AG08396 (cell line): ENCODE measurements around the gene NQO2.

Source experiments
- DNase-seq: peaks from one replicate; pipeline ENCODE4 v3.0.0; 2012; ENCODE audit warnings: low spot score, mixed read lengths

NQO2 gene, protein sequence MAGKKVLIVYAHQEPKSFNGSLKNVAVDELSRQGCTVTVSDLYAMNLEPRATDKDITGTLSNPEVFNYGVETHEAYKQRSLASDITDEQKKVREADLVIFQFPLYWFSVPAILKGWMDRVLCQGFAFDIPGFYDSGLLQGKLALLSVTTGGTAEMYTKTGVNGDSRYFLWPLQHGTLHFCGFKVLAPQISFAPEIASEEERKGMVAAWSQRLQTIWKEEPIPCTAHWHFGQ

DNA sequence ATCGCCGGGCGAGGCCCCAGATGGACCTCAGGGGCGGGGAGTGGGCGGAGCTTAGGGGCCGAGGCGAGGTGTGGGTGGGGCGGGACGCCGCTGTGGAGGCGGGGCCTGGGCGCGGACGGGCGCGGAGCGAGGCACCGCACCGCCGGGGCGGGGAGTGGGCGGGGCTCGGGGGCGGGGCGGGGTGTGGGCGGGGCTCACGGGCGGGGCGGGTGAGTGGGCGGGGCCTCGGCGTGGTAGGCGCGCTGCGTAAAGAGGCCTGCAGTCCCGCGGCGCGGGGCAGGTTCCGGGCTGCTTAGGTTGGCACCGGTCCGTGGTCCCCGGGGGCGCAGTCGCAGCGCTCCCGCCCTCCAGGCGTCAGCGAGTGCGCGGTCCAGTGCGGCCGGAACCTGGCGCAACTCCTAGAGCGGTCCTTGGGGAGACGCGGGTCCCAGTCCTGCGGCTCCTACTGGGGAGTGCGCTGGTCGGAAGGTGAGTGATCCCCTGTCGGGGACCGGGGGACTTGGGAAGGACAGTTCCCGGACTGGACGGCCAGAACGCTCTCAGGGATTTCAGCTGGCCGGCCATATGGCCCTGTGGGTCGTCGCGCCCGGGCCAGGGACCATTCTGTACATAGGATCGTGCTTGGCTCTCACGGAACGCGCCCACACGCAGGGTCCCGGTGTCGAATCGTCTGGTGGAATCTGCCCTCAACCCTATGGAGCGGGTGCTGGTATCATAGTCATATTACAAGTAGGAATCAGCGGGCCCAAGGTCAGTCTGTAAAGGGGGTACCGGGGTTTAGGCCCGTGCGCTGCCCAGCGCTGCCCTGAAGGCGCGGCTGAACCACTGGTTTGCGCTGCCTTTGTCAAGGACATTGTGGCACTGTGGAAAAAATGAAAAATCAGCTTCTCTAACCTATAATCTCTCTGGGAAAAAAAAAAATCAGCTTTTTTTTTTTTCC lies at the start of gene NQO2:
TSS of gene NQO2 (plus strand) at position 277 of the 940 bp plus-strand sequence. CDS start 6,659 bp downstream, outside the sequence.
- peak; percentile 99 for DNase-seq

- DNase-seq: no peak
Observed at GRCh38 chr6:2950713-2951112, 49.0 kb upstream of the NQO2 start.

DNA sequence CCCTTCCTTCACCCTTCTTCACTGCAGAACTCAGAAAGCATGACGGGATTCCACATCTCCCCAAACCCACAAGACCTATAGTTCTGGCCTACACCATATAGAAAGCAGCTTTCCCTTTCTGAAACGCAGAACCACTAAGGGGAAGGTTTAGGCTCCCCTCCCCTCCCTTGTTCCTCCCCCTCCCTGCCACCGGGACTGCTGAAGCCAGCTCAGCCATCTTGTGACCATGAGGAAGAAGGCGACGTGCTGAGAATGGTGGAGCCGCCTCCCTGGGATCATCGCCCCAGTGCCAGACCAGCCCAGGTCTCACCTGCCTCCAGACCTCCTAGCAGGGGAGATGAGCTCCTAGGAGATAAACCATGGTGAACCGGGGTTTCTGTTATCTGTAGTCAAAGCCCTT lies 48.0 kb upstream of the NQO2 start:
- no peak for DNase-seq

GRCh38 chr6:2952557-2953095 lies 47.1 kb upstream of the NQO2 start:
- DNase-seq: peak; percentile 85

DNA sequence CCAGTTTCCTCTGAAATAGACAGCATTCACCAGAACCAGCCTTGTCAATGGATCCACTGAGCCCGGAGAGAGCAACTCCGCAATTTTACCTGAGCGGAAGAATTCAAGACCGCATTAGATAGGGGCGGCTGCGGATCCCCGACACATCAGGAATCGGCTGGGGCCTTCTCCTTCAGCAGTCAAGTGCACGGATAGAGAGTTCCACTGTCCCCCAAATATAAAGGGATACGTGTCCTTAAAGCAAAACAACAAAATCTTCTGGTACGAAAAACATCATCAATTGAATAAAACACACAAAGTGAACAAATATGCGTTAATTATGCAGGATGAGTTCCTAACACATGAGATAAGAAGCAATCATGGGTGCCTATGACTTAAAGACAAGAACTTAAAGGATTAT lies 46.6 kb upstream of the NQO2 start:
- no peak for DNase-seq

DNA sequence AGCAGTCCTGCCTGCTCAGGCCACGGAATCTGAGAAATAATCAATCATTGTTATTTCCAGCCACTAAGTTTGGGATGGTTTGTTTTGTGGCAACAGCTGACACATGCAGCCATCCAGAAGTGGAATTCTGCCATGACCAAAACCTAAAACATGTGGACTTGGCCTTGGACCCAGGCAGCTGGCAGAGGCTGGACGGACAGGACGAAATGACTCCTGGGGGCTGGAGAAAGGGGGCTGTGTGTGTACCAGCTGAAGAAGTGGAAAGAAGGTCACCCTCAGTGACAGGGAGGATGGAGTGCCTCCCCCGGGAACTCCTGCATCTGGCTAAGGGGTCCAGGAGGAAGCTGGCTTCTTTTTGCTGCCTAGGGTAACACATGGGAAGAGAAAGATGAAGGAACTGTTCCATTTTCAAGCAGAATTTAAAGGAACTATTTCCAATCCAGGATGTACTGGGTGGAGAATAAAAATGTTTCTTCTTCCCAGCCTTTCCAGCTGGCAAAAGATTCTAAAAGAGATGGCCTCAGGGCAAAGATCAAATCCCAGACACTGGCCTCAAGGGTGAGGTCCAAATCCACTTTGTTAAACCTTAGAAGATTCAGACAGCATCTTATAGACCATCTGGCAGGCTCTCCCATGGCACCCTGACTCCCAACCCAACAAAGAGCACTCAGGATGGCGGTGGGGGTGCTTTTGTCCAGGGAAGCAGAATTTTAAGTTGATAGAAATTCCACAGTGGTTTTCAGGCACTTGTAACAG lies 42.6 kb upstream of the NQO2 start:
- no peak for DNase-seq

DNA sequence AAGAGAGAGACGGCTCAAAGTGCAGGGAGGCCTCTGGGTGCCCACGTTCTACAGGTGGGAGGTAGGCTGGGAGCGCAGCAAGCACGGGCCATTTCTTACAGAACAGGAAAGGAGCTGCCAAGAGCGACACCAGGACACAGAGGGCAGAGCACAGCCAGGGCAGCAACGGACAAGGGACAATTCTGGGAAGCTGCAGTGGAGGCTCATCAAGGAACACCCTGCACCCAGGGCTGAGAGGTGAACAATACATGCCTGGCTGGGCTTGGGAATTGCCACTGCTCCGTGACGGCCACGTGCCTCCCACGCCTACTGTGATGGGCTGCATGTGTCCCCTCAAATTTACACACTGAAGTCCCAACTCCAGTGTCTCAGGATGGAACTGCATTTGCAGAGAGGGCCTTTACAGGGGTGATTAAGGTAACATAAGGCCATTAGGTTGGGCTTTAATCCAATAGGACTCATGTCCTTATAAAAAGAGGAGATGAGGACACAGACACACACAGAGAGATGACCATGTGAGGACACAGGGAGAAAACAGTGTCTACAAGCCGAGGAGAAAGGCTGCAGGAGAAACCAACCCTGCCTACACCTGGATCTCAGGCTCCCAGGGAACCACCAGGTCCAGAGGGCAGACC lies 41.9 kb upstream of the NQO2 start:
- no peak for DNase-seq

DNA sequence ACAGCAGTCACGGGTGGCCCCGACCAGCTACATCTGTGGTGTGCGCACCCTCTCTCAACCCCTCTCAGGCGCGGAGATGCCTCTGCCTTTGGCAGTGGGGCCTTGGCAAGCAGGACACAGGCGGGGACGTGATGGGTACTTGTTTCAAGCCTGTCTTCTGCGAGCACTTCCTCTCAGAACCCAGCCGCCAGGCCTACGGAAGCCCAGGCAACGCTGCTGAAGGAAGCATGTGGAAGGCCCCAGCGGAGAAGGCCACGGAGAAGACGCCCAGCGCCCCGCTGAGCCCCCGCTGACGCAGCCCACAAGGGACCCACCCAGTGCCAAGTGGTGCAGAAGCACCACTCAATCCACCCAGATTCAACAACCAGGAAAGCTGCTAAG lies 41.4 kb upstream of the NQO2 start:
- no peak for DNase-seq

GRCh38 chr6:2958776-2959175 lies 40.9 kb upstream of the NQO2 start:
- no peak for DNase-seq

GRCh38 chr6:2959909-2960719 lies 39.6 kb upstream of the NQO2 start:
- peak; percentile 89 for DNase-seq

DNA sequence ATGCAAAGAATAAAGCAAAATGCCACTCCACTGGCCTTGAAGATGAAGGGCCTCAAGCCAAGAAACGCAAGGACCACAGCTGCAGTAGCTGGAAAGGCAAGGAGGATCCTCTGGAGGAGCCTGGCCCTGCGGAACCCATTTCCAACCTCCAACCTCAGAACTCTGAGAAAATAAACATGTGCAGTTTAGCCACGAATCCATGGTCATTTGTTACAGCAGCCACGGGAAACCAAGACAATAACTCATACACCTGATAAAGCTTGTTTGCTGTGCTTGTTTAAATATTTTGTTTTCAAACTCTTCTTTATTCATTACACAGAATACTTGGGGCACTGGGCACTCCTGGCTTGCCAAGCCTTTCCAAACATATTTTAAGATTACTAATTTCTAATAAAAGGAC lies 38.8 kb upstream of the NQO2 start:
- no peak for DNase-seq

GRCh38 chr6:2961506-2961905 lies 38.2 kb upstream of the NQO2 start:
- DNase-seq: no peak

- no peak for DNase-seq
Observed at GRCh38 chr6:2962004-2962403, 37.7 kb upstream of the NQO2 start.

- no peak for DNase-seq
Observed at GRCh38 chr6:2962636-2963035, 37.1 kb upstream of the NQO2 start.

DNA sequence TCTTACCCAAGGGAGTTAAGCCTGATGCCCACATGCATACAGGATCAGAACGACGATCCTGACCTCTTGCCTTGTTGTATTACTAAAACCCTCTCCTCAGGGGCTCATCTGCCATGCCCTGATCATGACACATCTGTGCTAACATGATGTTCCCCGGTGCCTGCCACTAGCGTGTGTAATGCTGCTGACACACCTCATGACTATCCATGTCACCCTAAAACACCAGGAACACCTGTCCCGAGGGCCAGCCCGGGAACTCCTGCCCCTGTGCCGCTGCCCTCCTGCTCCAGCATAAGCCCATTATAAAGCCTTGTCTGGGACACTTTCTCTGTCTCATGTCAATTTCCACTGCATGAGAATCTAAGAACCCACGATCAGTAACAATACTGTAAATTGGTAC lies 35.9 kb upstream of the NQO2 start:
- no peak for DNase-seq

DNA sequence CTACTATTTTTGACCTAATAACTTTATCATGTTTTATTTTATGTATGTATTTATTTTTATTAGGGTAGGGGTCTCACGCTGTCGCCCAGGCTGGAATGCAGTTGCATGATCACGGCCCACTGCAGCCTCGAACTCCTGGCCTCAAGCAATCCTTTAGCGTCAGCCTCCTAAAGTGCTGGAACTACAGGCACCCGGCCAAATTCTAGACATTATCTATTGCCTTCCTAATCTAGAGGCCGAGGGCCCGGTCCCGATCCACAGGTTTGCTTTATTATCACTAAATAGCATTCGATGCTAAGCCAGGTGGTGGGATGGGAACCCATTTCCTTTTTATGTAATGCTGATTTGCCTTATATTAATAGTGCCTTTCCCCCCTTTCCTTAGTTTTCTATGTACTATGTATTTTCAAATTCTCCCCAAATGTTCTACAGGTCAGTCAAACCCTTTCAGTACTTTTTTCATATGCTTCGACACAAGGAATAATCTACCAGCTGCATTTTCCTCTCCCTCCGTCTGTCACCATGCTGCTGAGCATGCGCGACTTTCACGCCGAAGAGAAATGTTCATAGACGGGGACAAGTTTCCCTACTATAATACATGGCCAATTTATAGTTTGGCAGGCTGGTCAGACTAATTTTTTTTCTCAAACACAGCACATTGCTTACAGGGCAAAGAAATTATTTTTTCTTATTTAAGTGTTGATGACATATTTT lies 34.7 kb upstream of the NQO2 start:
- DNase-seq: no peak

DNA sequence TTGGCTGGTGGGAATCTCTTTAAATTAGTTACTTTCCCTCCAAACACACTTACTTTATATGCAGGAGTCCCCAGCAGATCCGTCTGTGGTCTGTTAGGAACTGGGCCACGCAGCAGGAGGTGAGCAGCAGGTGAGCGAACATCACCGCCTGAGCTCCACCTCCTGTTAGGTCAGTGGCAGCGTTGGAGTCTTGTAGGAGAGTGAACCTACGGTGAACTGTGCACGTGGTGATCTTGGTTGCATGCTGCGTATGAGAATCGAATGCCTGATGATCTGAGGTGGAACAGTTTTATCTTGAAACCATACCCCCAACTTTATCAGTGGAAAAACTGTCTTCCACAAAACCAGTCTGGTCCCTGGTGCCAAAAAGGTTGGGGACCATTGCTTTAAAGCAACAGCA lies 33.3 kb upstream of the NQO2 start:
- DNase-seq: no peak

DNA sequence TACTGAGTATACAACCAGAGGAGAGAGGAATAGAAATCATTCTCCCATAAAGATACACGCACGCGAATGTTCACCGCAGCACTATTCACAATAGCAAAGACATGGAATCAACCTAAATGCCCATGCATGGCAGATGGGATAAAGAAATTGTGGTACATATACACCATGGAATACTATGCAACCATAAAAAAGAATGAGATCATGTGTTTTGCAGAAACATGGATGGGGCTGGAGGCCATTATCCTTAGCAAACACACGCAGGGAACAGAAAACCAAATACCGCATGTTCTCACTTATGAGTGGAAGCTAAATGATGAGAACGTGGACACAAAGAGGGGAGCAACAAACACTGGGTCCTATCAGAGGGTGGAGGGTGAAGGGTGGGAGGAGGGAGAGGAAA lies 31.8 kb upstream of the NQO2 start:
- no peak for DNase-seq

- no peak for DNase-seq
Observed at GRCh38 chr6:2968600-2969135, 31.0 kb upstream of the NQO2 start.

DNA sequence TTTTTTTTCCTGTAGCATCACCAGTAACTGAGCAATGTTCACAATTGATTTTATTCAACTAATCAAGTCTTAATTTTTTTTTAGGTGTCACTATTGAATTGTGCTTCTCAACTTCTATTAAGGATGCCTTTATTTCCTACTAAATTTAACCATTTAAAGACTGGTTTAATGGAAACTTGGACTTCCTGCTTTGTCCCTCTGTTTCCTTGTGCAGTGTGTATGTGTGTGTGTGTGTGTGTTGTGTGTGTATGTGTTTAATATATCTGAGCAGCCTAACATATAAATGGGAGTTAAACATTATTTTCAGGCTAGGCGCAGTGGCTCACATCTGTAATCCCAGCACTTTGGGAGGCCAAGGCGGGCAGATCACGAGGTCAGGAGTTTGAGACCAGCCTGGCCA lies 30.1 kb upstream of the NQO2 start:
- no peak for DNase-seq
